ENCODE data around the gene NME7. TPM values are rescaled to one million over a fixed set of nuclear protein-coding genes. Genes with fewer than 3 reads are reported as not detected.

NME7 gene
- total RNA-seq, 1 experiment from 2014 or later = 36.5 TPM

DNA sequence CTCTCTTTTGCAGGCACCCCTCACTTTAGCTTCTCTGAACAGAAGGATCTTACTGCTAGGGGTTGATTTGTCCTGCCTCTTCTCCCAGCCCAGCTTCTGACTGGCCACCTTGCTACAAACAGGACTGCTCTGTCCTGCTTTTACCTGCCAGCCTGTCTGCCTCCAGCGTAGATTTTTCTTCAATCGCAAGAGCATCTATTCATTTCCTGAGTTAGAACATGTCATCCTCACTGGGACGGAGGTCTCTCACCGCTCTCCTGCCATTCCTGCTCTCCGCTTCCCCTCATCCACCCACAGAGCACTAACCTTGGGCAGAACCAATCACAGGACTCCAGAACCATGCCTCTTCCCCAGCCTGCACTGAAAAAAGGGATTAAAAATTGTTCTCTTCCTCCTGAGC lies 264.6 kb downstream of the NME7 start:
- H3K4me1 Mint-ChIP-seq (ENCODE audit: insufficient read depth, unreplicated experiment) = peaks cover 18% of the 10 kb centered on the region
- intact Hi-C loops (cut with micrococcal nuclease) = no loop called here
- ChIA-PET CTCF (interaction anchor here (0.8 to 0.9 kb wide), 3 partner anchors 467 to 803 kb away, joined by 3 to 4 read pairs (median 4); no protein-coding TSS in a partner anchor), POLR2A (interaction anchor here (0.6 to 1.4 kb wide), 3 partner anchors 10 to 32 kb away, joined by 3 to 5 read pairs (median 3); no protein-coding TSS in a partner anchor)
- no peak for TF ChIP-seq CTCF (IDR thresholded peaks at IDR 0.05; ENCODE audit: unreplicated experiment)
- BruUV-seq (replicated peaks) = no TSS peak
- peaks cover 7% of the 10 kb centered on the region for H3K36me3 Mint-ChIP-seq (ENCODE audit: insufficient read depth, unreplicated experiment)
- no peak overlapping the region for H3K4me3 Mint-ChIP-seq (ENCODE audit: unreplicated experiment)
- no peaks in the 10 kb centered on the region for H3K27me3 Mint-ChIP-seq (ENCODE audit: insufficient read depth, unreplicated experiment)
- DNase-seq (ENCODE audit: unreplicated experiment) = no peak
- no peak overlapping the region for H3K27ac Mint-ChIP-seq (ENCODE audit: low read depth, unreplicated experiment)
- H3K9me3 Mint-ChIP-seq (ENCODE audit: unreplicated experiment) = no peaks in the 10 kb centered on the region

- ChIA-PET CTCF (interaction anchor here (0.9 kb wide), 2 partner anchors 466 to 499 kb away, joined by 4 read pairs; no protein-coding TSS in a partner anchor), POLR2A (interaction anchor here (0.8 kb wide), 1 partner anchor 10 kb away, joined by 5 read pairs; no protein-coding TSS in a partner anchor)
- intact Hi-C loops (cut with micrococcal nuclease) = no loop called here
Measured at GRCh38 chr1:169102567-169102966, 265.0 kb downstream of the NME7 start.

GRCh38 chr1:169100651-169101088 lies 266.9 kb downstream of the NME7 start:
- Mint-ChIP-seq H3K9me3 (ENCODE audit: unreplicated experiment) (no peaks in the 10 kb centered on the region), H3K36me3 (ENCODE audit: insufficient read depth, unreplicated experiment) (no peaks in the 10 kb centered on the region), H3K27ac (ENCODE audit: low read depth, unreplicated experiment) (no peak overlapping the region), H3K4me3 (ENCODE audit: unreplicated experiment) (no peak overlapping the region), H3K4me1 (ENCODE audit: insufficient read depth, unreplicated experiment) (peaks cover 8% of the 10 kb centered on the region), H3K27me3 (ENCODE audit: insufficient read depth, unreplicated experiment) (no peaks in the 10 kb centered on the region)
- no peak for TF ChIP-seq CTCF (IDR thresholded peaks at IDR 0.05; ENCODE audit: unreplicated experiment)
- CTCF ChIA-PET = interaction anchor here (0.6 to 1.1 kb wide), 4 partner anchors 14 to 464 kb away, joined by 3 to 4 read pairs (median 4); no protein-coding TSS in a partner anchor
- intact Hi-C loops (cut with micrococcal nuclease) = no loop called here
- POLR2A ChIA-PET = interaction anchor here (0.6 to 2.0 kb wide), 3 partner anchors 31 to 158 kb away, joined by 3 to 7 read pairs (median 3); no protein-coding TSS in a partner anchor
- no peak for DNase-seq (ENCODE audit: unreplicated experiment)
- no TSS peak for BruUV-seq (replicated peaks)

More at GRCh38 chr1:169102567-169102966, 265.0 kb downstream of the NME7 start:
- no peak overlapping the region for H3K27ac Mint-ChIP-seq (ENCODE audit: low read depth, unreplicated experiment)
- DNase-seq (ENCODE audit: unreplicated experiment) = peak; percentile 81
- H3K4me3 Mint-ChIP-seq (ENCODE audit: unreplicated experiment) = no peak overlapping the region
- no peak for TF ChIP-seq CTCF (IDR thresholded peaks at IDR 0.05; ENCODE audit: unreplicated experiment)
- peaks cover 7% of the 10 kb centered on the region for H3K36me3 Mint-ChIP-seq (ENCODE audit: insufficient read depth, unreplicated experiment)
- peaks cover 14% of the 10 kb centered on the region for H3K4me1 Mint-ChIP-seq (ENCODE audit: insufficient read depth, unreplicated experiment)
- no TSS peak for BruUV-seq (replicated peaks)
- H3K27me3 Mint-ChIP-seq (ENCODE audit: insufficient read depth, unreplicated experiment) = no peaks in the 10 kb centered on the region
- H3K9me3 Mint-ChIP-seq (ENCODE audit: unreplicated experiment) = no peaks in the 10 kb centered on the region

DNA sequence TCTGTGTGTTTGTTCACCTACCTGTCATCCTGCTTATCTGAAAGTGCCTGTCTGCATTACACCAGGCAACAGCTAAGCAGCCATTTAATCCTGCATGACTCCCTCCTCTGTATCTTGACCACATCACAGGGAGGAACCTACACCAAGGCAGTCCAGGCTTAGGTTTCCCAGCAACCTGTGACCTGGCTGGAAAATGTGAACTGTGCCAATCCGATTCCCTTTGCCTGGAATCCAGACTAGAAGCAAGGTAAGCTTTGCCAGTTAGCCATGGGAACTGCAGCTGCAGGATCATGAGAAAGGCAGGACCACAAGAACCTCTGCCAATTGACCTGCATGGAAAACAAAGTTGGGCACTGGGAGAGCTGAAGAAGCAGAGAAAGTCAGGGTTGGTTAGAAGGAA lies 267.4 kb downstream of the NME7 start:
- no TSS peak for BruUV-seq (replicated peaks)
- Mint-ChIP-seq H3K36me3 (ENCODE audit: insufficient read depth, unreplicated experiment) (no peaks in the 10 kb centered on the region), H3K27me3 (ENCODE audit: insufficient read depth, unreplicated experiment) (no peaks in the 10 kb centered on the region), H3K27ac (ENCODE audit: low read depth, unreplicated experiment) (no peak overlapping the region), H3K9me3 (ENCODE audit: unreplicated experiment) (no peaks in the 10 kb centered on the region), H3K4me1 (ENCODE audit: insufficient read depth, unreplicated experiment) (peaks cover 8% of the 10 kb centered on the region), H3K4me3 (ENCODE audit: unreplicated experiment) (no peak overlapping the region)
- CTCF ChIA-PET = interaction anchor here (0.6 to 1.1 kb wide), 2 partner anchors 34 to 238 kb away, joined by 3 to 4 read pairs; no protein-coding TSS in a partner anchor
- POLR2A ChIA-PET = interaction anchor here (0.5 to 2.0 kb wide), 2 partner anchors 10 to 40 kb away, joined by 3 to 7 read pairs; no protein-coding TSS in a partner anchor
- TF ChIP-seq CTCF (IDR thresholded peaks at IDR 0.05; ENCODE audit: unreplicated experiment) = no peak
- DNase-seq (ENCODE audit: unreplicated experiment) = no peak
- intact Hi-C loops (cut with micrococcal nuclease) = no loop called here

Measured in MCF 10A (cell line).